GM15510 (cell line): ENCODE measurements around the gene REM1.

ENCODE experiments used
- POLR2A ChIP-seq: IDR thresholded peaks from 3 replicates; pipeline ENCODE4 v1.6.1; 2011; ENCODE audit warnings: borderline replicate concordance; ENCODE audit not compliant: insufficient read length; ENCODE audit errors: extremely low read depth

Gene REM1

GRCh38 chr20:31474758-31475427 lies at the start of gene REM1, which contains the start of gene DEFB124:
REM1 (plus strand) TSS chr20:31475288; CDS start chr20:31476446, 1,158 bp downstream.
DEFB124 (minus strand) TSS chr20:31475127; CDS start chr20:31473013, 2,114 bp downstream.
- TF ChIP-seq POLR2A: no peak

GRCh38 chr20:31425797-31426196 lies 49.3 kb upstream of the REM1 start:
- no peak for TF ChIP-seq POLR2A

GRCh38 chr20:31430568-31431115 lies 44.4 kb upstream of the REM1 start:
- no peak for TF ChIP-seq POLR2A

- no peak for TF ChIP-seq POLR2A
These were observed 35.0 kb upstream of the REM1 start, which contains the start of gene DEFB123 for GRCh38 chr20:31440012-31440659. DEFB123 (plus strand) TSS chr20:31440632; CDS start chr20:31440699, 67 bp downstream.

GRCh38 chr20:31446084-31446819 lies 28.8 kb upstream of the REM1 start:
- no peak for TF ChIP-seq POLR2A

GRCh38 chr20:31449511-31450414 lies 25.3 kb upstream of the REM1 start:
- TF ChIP-seq POLR2A: no peak

- TF ChIP-seq POLR2A: no peak
These were observed 22.5 kb upstream of the REM1 start for GRCh38 chr20:31452575-31452974.

- TF ChIP-seq POLR2A: no peak
These were observed 20.7 kb upstream of the REM1 start for GRCh38 chr20:31454361-31454760.

- TF ChIP-seq POLR2A: no peak
These were observed 2.4 kb upstream of the REM1 start for GRCh38 chr20:31472395-31473330.

GRCh38 chr20:31473331-31474096 lies 1.6 kb upstream of the REM1 start:
- TF ChIP-seq POLR2A: no peak

- no peak for TF ChIP-seq POLR2A
These were observed 1.0 kb upstream of the REM1 start for GRCh38 chr20:31474097-31474436.

GRCh38 chr20:31475472-31476293 lies 595 bp downstream of the REM1 start:
- TF ChIP-seq POLR2A: no peak

- TF ChIP-seq POLR2A: no peak
These were observed 1.2 kb downstream of the REM1 start for GRCh38 chr20:31476294-31476585.
